Measurements from ENCODE around the gene VSTM4.

The VSTM4 gene, protein sequence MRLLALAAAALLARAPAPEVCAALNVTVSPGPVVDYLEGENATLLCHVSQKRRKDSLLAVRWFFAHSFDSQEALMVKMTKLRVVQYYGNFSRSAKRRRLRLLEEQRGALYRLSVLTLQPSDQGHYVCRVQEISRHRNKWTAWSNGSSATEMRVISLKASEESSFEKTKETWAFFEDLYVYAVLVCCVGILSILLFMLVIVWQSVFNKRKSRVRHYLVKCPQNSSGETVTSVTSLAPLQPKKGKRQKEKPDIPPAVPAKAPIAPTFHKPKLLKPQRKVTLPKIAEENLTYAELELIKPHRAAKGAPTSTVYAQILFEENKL

GRCh38 chr10:49115015-49115795 lies at the start of gene VSTM4:
Gene VSTM4, minus strand, starts transcription at chr10:49115522. Its CDS starts 37 bp downstream, at chr10:49115485.
- no peak for DNase-seq

DNA sequence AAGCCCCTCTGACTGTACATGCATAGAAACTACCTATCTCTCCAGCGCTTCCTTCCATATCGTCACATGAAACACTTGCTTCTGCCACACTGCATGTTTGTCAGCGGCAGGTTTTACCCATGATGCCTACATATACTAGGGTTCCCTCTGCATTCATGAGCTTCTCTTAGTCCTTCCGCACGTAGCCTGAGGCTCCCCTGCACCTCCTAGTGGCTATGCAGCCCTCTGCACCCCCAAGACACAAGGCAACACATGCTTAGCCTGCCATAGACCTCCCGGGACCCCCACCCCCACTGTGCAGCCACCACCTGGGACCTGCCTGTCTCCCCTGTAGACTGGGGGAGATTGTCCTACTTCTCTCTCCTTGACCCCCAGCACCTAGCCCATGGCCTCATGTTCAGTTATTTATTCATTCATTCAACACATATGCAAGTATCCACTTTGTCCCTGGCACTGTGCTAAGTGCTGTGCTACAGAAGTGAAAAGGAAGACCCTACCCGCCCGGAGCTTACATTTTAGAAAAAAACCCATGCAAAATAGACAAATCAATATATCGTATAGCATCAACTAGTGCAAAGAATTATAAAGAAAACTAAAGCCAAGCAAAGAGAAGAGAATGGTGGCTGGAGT lies 49.4 kb upstream of the VSTM4 start:
- DNase-seq, result no peak

DNA sequence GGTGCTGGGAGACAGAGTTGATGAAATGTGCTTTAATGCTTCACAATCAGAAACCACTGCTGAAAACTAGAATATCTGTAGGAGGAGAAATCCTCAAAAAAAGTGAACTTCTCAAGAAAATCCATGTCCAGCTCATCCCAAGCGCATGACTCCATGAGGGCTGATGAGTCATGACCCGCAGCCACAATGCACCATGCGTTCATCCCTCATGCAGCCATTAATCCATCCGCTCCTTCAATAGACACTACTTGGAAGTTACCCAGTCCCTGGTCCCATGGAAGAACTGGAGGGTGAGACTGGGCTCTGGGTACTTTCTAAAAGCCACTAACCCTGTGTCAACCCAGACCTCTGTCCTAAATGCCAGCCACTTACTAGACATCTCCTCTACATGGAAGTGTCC lies 48.4 kb upstream of the VSTM4 start:
- no peak for DNase-seq

DNA sequence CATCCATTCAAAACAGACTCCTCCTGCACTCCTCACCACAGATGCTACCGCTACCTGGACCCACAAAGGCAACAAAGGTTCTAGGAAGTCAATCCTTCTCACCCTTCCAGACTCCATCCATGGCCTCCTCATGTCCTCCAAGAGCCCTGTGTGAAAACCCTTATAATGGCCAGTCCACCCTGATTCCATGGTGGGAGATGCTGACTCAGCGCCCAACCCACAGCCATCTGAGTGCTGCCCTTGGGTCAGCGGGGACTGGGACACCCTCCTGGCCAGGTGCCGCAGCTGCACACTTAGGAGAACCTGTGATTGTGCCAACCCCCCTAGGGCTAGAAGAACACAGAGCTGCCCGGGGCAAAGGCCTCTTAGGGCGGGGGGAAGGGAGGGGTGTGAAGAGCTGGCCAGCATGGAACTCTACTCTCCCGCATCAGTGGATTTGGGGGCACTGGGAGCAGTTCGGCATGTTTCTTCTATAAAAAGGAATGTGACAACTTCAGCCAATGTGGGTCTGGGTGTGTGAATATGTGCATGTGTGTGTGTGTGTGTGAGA lies 47.5 kb upstream of the VSTM4 start:
- DNase-seq, result no peak

- DNase-seq, result no peak
Measured at GRCh38 chr10:49162063-49162462, 46.7 kb upstream of the VSTM4 start.

DNA sequence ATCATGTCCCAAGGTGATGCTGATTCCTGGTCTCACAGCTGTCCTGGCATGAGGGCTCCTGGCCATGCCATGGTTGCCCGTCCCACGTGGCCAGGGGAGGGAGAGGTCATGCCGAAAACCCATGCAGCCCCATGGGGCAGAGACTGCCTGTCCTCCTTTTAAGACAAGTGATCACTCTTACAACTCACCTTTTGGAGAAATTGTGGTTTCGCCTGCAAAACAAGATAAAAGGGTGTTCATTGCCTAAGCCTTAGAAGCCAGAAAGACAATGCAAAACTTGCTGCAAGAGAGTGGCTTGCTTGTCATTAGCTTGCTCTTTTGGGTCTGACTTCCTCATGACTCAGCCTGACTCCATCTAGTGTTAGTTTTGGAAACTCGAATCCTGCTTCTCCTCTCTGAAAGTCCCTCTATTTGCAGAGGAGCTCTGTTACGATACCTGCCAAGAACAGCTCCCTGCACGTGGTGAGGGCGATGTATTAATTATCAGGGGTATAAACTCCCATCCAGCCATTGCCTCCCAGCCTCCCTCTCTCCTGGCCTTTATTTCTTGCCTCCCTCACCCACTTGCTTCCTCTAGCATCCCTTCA lies 46.2 kb upstream of the VSTM4 start:
- DNase-seq, result no peak

DNA sequence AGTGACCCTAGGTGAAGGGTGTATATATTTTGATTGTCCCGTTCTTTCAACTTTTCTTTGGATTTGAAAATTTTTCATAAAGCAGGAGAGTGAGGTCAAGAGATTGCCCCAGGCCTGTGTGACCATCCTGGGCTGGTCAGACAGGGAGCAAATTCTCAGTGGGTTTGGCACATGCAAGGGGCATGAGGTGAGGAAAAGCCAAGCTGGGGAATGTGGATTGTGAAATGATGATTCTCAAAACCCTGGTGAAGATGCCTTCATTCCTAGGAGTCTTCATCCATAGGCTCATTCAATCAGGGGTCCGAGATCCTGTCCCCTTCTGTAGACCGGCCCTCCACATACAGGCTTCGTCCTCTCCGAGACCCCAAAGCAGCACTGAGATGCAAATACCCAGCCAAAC lies 45.5 kb upstream of the VSTM4 start:
- DNase-seq, result no peak

- DNase-seq, result no peak
Measured at GRCh38 chr10:49160110-49160509, 44.8 kb upstream of the VSTM4 start.

- DNase-seq, result no peak
Measured at GRCh38 chr10:49158915-49159314, 43.6 kb upstream of the VSTM4 start.

DNA sequence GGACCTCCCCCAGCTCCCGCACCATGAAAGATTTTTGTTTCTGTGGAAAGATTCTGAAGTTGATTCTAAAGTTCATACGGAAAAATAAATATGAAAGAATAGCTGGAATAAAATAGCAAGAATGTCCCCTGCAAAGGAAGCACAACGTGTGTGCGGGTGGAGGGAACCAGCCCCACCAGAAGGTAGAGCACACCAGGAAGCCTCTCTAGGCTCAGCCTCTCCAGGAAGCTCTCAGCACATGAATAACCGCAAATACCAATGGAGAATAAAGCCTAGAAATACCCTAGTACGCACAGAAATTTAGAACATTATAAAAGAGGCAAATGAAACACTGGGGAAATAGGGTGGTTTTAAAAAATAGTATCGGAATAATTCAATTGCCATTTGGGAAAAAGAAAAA lies 43.1 kb upstream of the VSTM4 start:
- DNase-seq, result no peak

DNA sequence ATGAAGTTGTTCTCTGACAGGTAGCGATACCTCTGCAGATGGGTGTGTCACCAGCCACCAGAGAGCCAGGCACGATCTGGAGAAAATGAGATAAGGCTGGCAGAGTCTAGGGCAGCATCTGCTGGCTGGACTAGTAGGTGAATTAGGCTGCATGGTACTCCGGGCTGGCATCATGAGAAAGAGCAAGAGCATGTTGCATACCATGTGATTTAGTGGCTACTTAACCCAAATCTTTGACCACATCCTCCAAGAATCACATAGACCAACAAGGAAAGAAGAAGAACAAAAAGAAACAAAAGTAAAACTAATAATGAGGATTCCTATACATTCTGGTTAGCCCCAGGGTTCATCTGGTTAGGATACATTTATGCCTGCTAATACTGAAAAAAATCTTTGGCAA lies 41.9 kb upstream of the VSTM4 start:
- DNase-seq, result no peak

DNA sequence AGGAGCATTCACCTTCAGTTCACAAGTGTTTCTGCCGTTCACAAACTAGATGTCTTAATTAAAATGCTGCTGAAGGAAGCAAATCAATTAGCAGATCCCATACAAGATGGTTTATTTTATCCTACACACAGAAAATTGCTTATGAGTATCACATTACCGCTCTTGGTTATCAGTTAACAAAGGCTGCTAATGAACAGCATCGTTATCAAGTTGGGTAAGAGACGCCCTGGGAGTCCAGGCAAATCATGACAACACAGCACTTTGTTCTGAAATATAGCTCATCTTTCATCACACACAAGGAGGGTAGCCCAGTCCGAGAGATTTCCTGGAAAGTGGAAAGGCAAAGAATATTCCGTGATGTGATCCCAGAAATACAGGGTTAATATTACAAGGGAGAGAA lies 39.3 kb upstream of the VSTM4 start:
- DNase-seq, result no peak

DNA sequence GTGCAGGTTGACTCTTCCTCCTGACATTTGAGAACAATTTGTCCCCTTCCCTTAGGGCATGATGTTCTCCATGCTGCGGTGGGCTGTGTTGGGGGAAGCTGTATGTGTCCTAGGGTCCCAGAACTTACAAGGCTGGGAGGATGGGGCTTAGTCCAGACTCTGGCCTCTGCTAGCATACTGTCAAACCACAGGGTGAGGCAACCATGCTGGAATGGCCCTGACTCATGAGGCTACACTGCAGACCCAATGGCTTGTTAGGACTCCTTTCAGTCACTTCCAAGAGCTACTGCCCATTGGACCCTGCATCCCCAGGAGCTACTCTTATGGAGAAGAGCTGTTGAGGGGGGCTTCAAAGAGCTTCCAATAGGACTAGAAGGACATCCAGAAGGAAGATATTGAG lies 38.6 kb upstream of the VSTM4 start:
- DNase-seq, result no peak

DNA sequence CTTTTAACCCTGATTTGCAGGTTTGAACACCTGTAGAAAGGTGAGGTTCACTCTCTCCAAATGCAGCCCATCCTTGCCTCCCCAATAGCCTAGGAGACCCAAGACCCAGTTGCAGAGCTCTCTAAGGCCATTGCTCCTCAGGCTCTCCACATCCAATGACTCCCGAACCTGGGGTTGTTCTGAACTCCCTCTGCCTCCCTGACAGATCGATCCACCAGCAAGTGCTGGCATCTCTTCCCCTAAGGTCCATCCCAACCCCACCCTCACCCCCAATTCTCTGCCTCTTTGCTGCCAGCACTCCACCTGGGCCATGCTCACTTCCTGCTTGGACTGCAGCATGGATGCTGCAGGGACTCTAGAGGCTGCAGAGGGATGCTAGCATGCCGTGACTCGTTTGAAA lies 37.8 kb upstream of the VSTM4 start:
- no peak for DNase-seq

- DNase-seq, result no peak
Measured at GRCh38 chr10:49152663-49153062, 37.3 kb upstream of the VSTM4 start.

DNA sequence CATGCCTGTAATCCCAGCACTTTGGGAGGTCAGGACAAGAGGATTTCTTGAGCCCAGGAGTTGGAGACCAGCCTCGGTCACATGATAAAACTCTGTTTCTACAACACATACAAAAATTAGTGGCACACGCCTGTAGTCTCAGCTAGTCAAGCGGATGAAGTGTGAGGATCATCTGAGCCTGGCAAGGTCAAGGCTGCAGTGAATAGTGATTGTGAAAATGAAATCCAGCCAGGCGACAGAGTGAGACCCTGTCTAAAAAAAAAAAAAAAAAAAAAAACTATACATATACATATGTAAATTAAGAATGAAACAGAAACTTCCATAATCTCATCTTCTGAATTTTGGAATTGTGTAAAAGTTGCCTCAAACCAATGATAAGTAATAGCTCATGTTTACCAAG lies 36.7 kb upstream of the VSTM4 start:
- DNase-seq, result no peak

DNA sequence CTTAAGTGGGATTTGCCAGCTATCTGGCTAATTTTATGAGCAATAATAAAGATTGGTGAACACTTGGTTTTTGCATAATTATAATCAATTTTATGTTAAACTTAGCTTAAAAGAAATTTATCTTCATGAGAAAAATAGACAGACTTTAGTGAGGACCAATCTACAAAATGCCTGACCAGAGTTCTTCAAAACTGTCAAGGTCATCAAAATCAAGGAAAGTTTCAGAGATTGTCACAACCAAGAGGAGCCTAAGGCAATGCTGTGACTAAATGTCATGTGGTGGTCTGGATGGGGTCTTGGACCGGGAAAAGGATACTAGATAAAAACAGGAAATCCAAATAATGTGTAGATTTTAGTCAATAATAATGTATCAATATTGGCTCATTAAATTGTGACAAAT lies 36.2 kb upstream of the VSTM4 start:
- DNase-seq, result no peak

- no peak for DNase-seq
Measured at GRCh38 chr10:49151025-49151445, 35.7 kb upstream of the VSTM4 start.

DNA sequence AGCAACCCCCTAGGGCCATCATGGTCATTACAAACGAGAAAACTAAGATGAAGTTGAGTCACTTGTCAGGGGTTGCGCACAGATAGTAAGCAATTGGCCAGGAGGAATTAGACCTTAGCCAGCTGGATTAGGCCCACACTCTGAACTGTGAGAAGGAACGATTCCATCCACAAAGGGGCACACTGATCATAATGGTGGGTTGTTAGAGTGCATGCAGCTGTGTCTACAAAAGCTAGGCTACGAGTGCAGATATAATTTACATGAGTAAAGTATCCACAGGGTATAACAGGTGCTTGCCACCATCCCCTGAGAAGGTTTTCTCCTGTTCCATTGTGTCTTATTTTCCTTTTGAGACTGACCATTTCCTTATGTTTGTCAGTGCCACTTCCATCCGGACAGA lies 35.1 kb upstream of the VSTM4 start:
- DNase-seq, result no peak

GRCh38 chr10:49149881-49150280 lies 34.6 kb upstream of the VSTM4 start:
- DNase-seq, result no peak

GRCh38 chr10:49144058-49144720 lies 28.9 kb upstream of the VSTM4 start:
- DNase-seq, result no peak

DNA sequence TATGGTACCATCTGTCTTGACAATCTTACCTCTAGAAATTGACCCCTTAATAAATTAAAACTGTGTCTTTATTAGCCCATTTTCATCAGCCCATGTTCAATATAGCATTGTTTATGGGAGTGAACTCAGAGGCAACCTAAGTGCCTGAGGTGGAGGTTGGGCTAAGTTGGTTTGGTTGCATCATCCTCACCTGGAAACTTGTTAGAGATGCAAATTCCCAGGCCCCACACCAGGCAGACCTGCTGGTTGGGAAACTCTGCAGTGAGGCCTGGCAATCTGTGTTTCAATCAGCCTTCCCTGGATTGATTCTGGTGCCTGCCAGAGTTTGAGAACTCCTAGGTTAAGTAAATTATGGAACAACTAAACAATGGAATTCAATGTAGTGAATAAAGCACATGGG lies 27.9 kb upstream of the VSTM4 start:
- no peak for DNase-seq

Measured in NCI-H187 treated with DMSO at 0.1 percent for 48 hours (cell line).